Kasumi-1 (cell line): Measurements from ENCODE around the gene ERICH6B.

ENCODE experiments used
- DNase-seq, 2 experiments: peaks; one replicate each; lab custom pipeline; 2025; lab: John Stamatoyannopoulos, UW

Gene ERICH6B

DNA sequence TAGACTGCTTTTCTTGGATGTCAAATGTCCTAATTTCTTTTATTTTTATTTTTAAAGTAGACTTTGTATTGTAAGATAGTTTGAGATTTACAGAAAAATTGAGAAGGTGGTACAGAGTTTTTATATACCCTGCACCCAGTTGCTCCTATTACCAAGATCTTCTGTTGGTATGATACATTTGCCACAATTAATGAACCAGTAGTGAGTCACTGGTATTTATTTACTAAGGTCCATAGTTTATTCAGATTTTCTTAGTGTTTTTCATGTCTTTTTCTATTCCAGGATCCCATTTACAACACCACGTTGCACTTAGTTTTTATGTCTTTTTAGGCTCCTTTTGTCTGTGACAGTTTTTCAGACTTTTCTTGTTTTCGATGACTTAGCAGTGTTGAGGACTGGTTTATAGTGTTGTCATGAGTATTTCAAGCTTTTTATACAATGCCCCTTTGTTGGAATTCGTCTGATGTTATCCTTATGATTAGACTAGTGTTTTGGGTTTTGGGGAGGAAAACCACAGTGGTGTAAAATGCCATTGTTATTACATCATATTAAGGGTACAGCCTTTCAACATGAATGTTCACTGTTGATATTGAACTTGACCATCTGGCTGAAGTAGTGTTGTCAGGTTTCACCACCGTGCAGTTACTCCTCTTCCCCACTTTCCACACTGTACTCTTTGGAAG lies 114.9 kb downstream of the ERICH6B start:
- DNase-seq = no peak

GRCh38 chr13:45496942-45497341 lies 118.6 kb downstream of the ERICH6B start:
- no peak for DNase-seq

- no peak for DNase-seq
These were observed 123.0 kb downstream of the ERICH6B start for GRCh38 chr13:45492538-45492937.
